ENCODE measurements around the gene IL1RAP.
"Not testable (repeated sequence)": the region's sequence is repeated elsewhere in the genome, so short reads cannot be mapped to it uniquely, and the experiment has no call there.

The IL1RAP gene

DNA sequence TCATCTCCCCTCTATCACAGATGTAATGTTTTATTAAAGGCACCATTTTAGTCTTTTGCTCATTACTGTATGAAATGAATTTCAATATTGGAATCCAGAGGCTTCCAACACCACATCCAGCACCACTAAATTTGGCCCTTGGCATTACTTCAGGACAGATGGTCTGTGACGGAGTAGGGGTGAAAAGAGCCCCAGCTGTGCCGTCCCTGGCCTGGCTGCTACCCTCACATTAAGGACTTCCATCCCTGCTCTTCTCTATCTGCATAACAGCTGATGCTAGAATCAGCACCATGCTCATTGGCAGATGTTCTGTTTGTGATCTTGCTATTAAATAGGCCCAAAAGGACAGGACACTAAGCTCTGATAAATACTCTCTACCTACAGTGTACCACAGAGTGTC is 152.9 kb downstream of the IL1RAP start:
- DNase-seq (ENCODE audit: low read depth) = no peak

GRCh38 chr3:190671658-190672057 is 157.8 kb downstream of the IL1RAP start:
- DNase-seq (ENCODE audit: low read depth) = no peak

DNA sequence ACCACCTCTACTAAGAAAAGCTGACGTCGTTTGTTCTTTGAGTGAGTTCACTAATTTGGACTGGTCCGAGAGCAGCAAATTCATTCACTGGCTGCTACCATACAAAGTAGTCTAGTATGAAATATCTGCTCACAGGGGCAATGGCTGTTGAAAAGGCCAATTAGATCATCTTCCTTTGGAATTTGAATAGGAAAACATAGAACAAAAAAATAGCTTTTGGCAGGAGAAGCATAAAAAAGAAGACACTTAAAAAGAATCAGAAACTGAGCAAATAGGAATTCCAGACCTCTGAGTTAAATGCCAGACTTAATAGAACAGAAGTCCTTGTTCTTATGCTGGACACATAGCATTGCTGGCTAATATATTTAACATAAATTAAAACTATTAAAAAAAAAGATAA is 159.3 kb downstream of the IL1RAP start:
- no peak for DNase-seq (ENCODE audit: low read depth)

DNA sequence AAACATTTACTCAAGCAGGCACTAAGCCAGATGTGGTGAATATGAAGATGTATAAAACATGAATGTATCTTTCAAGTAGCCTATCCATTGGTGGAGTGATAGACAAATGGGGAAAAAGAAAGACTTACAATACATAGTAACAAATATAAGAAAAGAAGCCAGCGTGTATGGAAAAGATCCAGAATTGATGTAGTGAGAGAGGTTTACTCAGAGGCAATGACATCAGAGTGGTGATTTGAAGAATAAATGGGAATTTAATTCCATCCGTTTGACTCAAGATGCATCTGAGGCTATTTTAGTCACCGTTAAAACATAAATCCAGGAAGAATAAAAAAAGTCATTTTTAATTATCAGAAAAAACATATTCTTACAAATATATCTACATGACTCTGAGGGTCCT is 162.6 kb downstream of the IL1RAP start:
- no peak for DNase-seq (ENCODE audit: low read depth)

- DNase-seq (ENCODE audit: low read depth) = no peak
These were observed 163.1 kb downstream of the IL1RAP start for GRCh38 chr3:190677001-190677400.

- not testable (repeated sequence) for DNase-seq (ENCODE audit: low read depth)
These were observed 164.0 kb downstream of the IL1RAP start for GRCh38 chr3:190677868-190678267.

- peak; percentile 62 for DNase-seq (ENCODE audit: low read depth)
These were observed 166.8 kb downstream of the IL1RAP start for GRCh38 chr3:190680691-190681090.

DNA sequence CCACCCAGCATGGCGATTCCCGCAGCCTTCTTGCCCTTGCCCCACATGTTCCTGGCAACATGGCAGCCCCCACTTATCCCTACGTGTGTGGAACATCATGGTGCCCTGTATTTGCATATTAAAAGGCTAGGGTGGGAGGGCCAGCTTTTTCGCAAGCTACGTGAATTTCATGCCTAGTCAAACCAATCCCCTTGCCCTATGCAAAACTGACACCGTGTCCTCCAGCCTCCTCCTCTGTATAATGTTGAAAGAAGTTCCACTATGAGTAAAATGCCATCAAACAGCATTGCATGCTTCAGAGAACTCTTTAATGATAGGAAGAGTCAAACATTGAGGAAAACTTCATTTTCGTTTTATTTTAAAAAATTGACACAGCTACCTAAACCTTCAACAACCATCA is 170.9 kb downstream of the IL1RAP start:
- no peak for DNase-seq (ENCODE audit: low read depth)

- no peak for DNase-seq (ENCODE audit: low read depth)
These were observed 172.1 kb downstream of the IL1RAP start for GRCh38 chr3:190686011-190686410.

GRCh38 chr3:190690246-190690645 is 176.4 kb downstream of the IL1RAP start:
- no peak for DNase-seq (ENCODE audit: low read depth)

DNA sequence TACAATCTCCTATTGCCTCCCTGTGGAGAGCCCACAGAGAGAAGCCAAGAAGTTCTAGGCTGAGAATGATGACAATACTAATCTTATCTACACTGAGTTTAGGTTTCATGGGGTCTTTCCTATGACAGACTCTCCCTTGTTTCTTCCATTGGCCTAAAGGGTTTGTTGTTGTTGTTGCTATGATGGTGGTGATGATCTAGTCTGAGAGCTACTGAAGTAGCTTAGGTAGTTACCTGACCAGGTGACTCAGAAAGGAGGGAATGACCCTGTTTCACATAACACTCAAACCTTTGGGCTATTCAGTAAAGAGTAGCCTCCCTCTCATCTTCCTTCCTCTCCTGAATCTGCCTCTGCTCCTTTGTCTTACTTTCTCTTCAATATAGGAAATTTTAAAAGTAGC is 178.4 kb downstream of the IL1RAP start:
- no peak for DNase-seq (ENCODE audit: low read depth)

DNA sequence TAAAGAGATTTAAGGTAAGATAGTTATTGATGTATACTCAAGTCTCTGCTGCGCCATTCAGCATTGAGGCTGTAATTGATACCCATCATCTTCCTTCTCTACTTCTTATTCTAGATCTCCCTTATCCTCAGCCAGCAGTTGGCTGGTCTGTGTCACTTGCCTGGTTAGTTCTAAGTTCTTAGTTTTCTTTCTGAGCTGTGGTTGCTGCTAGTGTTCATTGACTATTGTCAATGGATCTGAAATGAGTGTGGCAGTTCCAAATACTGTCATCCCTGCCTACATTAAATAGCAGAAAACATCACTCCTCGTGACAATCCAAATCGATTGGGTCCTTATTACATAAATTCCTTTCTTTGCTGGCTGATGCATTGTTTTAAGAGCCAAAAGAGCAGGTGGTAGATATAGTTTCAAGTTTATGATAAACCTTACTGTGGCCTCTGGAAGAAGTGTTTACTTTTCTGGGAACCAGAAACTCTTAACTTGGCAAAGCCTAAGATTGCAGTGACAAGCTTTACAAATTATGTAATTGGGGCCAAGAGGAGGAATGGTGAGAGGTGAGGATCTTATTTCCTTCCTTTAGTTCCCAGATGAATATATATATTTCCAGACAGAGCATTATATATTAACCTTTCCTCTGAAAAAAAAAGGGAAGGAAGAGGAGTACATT is 180.6 kb downstream of the IL1RAP start:
- no peak for DNase-seq (ENCODE audit: low read depth)

GRCh38 chr3:190695225-190695624 is 181.3 kb downstream of the IL1RAP start:
- DNase-seq (ENCODE audit: low read depth) = no peak

GRCh38 chr3:190695994-190696393 is 182.1 kb downstream of the IL1RAP start:
- no peak for DNase-seq (ENCODE audit: low read depth)

DNA sequence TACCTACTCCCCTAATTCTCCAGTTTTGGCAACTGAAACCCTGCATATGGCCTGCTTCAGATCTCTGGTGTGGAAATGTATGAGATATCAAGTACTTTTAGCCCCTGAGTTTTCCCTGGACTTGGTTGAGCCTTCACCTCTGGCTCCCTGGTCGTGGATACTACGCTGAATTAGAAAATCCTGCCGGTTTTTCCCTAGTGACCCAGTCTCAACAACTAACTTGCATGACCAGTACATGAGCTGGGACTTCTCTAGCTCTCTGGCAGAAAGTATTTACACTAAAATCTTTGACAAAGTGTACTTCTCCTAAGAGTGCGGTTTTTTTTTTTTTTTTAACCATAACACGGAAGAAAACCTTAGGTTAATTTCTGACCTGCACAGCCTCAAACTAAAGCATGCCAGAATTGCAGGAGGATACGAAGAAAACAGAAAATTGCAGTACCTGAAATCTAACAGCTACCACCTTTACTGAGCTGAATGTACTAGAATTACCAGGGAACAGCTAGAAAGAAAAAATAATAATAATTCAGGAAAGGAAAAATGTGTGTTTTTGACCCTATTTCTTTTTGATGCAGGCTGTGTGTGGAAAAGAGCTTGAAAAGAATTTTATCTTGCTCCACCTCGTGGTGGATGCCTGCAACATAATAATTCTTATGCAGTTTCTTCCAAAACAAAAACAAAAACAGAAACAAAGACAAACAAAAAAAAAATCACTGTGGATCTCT is 183.1 kb downstream of the IL1RAP start:
- no peak for DNase-seq (ENCODE audit: low read depth)

DNA sequence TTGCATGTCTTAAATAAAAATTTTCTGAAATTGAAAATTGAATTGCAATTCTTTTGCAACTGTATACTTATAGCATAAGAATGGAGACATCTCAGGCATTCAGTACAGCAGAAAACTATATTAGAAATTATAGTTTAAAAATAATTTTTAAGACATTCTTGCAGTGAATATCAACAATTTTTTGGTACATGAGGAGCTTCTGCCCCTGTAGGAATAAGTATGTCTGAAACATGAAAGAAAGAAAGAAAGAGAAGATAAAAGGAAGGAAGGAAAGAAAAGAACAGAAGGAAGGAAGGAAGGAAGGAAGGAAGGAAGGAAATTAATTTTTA is 183.6 kb downstream of the IL1RAP start:
- DNase-seq (ENCODE audit: low read depth) = no peak

DNA sequence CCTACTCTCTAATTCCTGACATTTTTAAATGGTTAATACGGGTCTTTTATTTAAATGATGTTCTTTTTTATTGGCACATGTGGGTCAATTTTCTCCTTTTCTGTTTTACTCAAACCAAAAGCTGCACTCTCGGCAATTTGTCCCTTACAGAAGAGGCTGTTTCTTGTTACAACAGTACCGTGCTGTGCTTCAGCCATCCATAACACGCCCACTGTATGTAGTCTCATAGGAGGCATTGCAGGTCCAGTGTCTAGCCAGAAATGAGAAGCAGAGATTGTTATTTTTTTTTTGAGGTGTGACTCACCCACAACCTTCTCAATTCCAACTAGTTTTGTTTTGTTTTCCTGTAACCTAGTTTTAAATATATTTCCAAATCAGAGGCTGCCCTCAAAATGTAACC is 184.0 kb downstream of the IL1RAP start:
- no peak for DNase-seq (ENCODE audit: low read depth)

DNA sequence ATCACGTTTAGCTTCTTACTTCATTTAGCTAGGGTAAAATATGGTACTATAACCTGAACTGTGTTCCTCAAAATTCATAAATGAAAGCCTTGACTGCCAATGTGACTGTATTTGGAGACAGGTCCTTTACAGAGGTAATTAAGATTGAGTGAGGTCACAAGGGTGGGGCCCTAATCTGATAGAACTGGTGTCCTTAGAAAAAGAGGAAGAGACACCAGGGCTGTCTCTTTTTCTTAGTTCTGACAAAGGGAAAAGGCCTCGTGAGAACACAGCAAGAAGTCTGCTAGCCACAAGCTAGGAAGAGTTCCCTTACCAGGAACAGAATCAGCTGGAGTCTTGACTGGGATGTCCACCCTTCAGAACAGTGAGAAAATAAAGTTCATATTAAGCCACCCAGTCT is 185.9 kb downstream of the IL1RAP start:
- DNase-seq (ENCODE audit: low read depth) = no peak

GRCh38 chr3:190701096-190701532 is 187.2 kb downstream of the IL1RAP start:
- no peak for DNase-seq (ENCODE audit: low read depth)

GRCh38 chr3:190706582-190706981 is 192.7 kb downstream of the IL1RAP start:
- DNase-seq (ENCODE audit: low read depth) = no peak

Measured in CMK (cell line).